Lower leg skin (tissue), 3 donors: ENCODE results near the gene EML1.

Experiments
- POLR2A ChIP-seq, 2 donors: fragments of 450-650 bp; IDR thresholded peaks; one replicate each; pipeline ENCODE4 v1.6.1; 2016 to 2017; ENCODE audit warnings: antibody characterized with exemption in 2 of 2, mild to moderate bottlenecking in 1 of 2, moderate library complexity in 1 of 2
- TF ChIP-seq, protein P1 (sequence below), 3 donors: fragments of 450-650 bp; IDR thresholded peaks; one replicate each; pipeline ENCODE4 v1.5.1; 2016; ENCODE audit warnings: antibody characterized with exemption in 3 of 3, mild to moderate bottlenecking in 3 of 3, moderate library complexity in 2 of 3

GRCh38 chr14:99944241-99944651 is 151.0 kb downstream of the EML1 start:
- TF ChIP-seq, protein P1, sequence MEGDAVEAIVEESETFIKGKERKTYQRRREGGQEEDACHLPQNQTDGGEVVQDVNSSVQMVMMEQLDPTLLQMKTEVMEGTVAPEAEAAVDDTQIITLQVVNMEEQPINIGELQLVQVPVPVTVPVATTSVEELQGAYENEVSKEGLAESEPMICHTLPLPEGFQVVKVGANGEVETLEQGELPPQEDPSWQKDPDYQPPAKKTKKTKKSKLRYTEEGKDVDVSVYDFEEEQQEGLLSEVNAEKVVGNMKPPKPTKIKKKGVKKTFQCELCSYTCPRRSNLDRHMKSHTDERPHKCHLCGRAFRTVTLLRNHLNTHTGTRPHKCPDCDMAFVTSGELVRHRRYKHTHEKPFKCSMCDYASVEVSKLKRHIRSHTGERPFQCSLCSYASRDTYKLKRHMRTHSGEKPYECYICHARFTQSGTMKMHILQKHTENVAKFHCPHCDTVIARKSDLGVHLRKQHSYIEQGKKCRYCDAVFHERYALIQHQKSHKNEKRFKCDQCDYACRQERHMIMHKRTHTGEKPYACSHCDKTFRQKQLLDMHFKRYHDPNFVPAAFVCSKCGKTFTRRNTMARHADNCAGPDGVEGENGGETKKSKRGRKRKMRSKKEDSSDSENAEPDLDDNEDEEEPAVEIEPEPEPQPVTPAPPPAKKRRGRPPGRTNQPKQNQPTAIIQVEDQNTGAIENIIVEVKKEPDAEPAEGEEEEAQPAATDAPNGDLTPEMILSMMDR (IDR thresholded peaks at IDR 0.05): no peak
- TF ChIP-seq POLR2A (IDR thresholded peaks at IDR 0.05): no peak
